ENCODE results near the gene UGT1A8. TPM values are rescaled to one million over a fixed set of nuclear protein-coding genes. Genes with fewer than 3 reads are reported as not detected.

UGT1A8 gene
- total and polyA plus RNA-seq, 2 donors (not counting 3 experiments of a cell fraction or from before 2014, with no cell fraction given), result not detected

GRCh38 chr2:233821196-233821595, 203.8 kb downstream of the UGT1A8 start:
- H3K9me3 ChIP-seq (replicated peaks; ENCODE audit: control insufficient read depth, insufficient read depth, low read length), result no peaks in the 10 kb centered on the region
- dilution Hi-C loops (cut with MboI; ENCODE audit: extremely low pct_ligation_motif_present, low sequenced_read_pairs) (no loop called here), intact Hi-C loops (cut with micrococcal nuclease) (no loop called here)
- CTCF ChIA-PET, result no interaction called here
- H3K79me2 ChIP-seq (ENCODE audit: control insufficient read depth, insufficient read depth, low read length), result no peaks in the 10 kb centered on the region
- FAIRE-seq (no peak), DNase-seq (ENCODE audit: low read depth, low spot score) (no peak)
- no peak overlapping the region for H3K9ac ChIP-seq (replicated peaks; ENCODE audit: extremely low read depth, insufficient read depth, low read length)
- H3K27ac ChIP-seq (ENCODE audit: insufficient read depth, low read depth, low read length), result no peak overlapping the region
- H3K9me1 ChIP-seq (replicated peaks; ENCODE audit: control insufficient read depth, extremely low read depth, insufficient read depth, low read length), result no peaks in the 10 kb centered on the region
- POLR2A ChIA-PET, result no interaction called here
- H3K36me3 ChIP-seq (ENCODE audit: control insufficient read depth in 2 of 2, extremely low read depth in 1 of 2, insufficient read depth in 2 of 2, low read length in 2 of 2), result no peaks in the 10 kb centered on the region
- H3K4me1 ChIP-seq (ENCODE audit: control insufficient read depth, extremely low read depth, insufficient read depth, low read length), result no peaks in the 10 kb centered on the region
- TF ChIP-seq GATA2 (IDR thresholded peaks at IDR 0.05; ENCODE audit: insufficient read depth, insufficient read length, low read depth, low read length) (no peak), MYC (IDR thresholded peaks at IDR 0.05; ENCODE audit: low read depth, low read length) (no peak)
- no peaks in the 10 kb centered on the region for H4K20me1 ChIP-seq (replicated peaks; ENCODE audit: control insufficient read depth, extremely low read depth, insufficient read depth, low read length)
- no peaks in the 10 kb centered on the region for H3K27me3 ChIP-seq (ENCODE audit: control insufficient read depth in 2 of 2, insufficient read depth in 2 of 2, low read length in 2 of 2)
- H2AFZ ChIP-seq (ENCODE audit: low read depth, low read length), result no peak overlapping the region
- BruUV-seq (replicated peaks), result no TSS peak
- no peak overlapping the region for H3K4me3 ChIP-seq (replicated peaks in 1 of 3; ENCODE audit: insufficient read depth in 1 of 3, low read depth in 1 of 3, low read length in 3 of 3)
- H3K4me2 ChIP-seq (ENCODE audit: insufficient read depth, low read length), result no peak overlapping the region

DNA sequence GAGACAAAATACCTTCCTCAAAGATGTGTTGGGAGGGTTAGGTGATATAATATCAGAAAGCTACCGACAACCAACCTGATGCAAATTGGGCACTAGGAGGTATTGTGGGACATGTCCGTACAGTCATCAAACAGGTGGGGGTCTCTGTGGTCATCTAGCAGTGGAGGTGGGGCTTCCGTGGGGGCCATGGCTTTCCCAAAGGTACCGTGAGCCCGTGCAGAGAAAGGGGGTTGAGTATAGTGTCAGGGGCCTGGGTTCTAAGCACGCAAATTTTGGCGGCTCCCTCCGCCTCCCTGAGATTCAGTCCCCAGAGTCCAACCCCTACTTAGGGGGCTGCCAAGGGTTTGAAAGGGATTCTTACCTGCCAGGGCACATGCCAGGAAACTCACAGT, 204.3 kb downstream of the UGT1A8 start:
- Histone ChIP-seq H2AFZ (ENCODE audit: low read depth, low read length) (no peak overlapping the region), H3K4me1 (ENCODE audit: control insufficient read depth, extremely low read depth, insufficient read depth, low read length) (no peaks in the 10 kb centered on the region), H3K4me2 (ENCODE audit: insufficient read depth, low read length) (no peak overlapping the region), H3K9me1 (replicated peaks; ENCODE audit: control insufficient read depth, extremely low read depth, insufficient read depth, low read length) (no peaks in the 10 kb centered on the region), H3K27me3 (ENCODE audit: control insufficient read depth in 2 of 2, insufficient read depth in 2 of 2, low read length in 2 of 2) (no peaks in the 10 kb centered on the region), H3K4me3 (replicated peaks in 1 of 3; ENCODE audit: insufficient read depth in 1 of 3, low read depth in 1 of 3, low read length in 3 of 3) (no peak overlapping the region), H3K79me2 (ENCODE audit: control insufficient read depth, insufficient read depth, low read length) (no peaks in the 10 kb centered on the region), H3K36me3 (ENCODE audit: control insufficient read depth in 2 of 2, extremely low read depth in 1 of 2, insufficient read depth in 2 of 2, low read length in 2 of 2) (no peaks in the 10 kb centered on the region), H3K9me3 (replicated peaks; ENCODE audit: control insufficient read depth, insufficient read depth, low read length) (no peaks in the 10 kb centered on the region), H3K9ac (replicated peaks; ENCODE audit: extremely low read depth, insufficient read depth, low read length) (no peak overlapping the region), H4K20me1 (replicated peaks; ENCODE audit: control insufficient read depth, extremely low read depth, insufficient read depth, low read length) (no peaks in the 10 kb centered on the region), H3K27ac (ENCODE audit: insufficient read depth, low read depth, low read length) (no peak overlapping the region)
- DNase-seq (ENCODE audit: low read depth, low spot score) (no peak), FAIRE-seq (no peak)
- dilution Hi-C loops (cut with MboI; ENCODE audit: extremely low pct_ligation_motif_present, low sequenced_read_pairs) (no loop called here), intact Hi-C loops (cut with micrococcal nuclease) (no loop called here)
- CTCF ChIA-PET, result no interaction called here
- TF ChIP-seq GATA2 (IDR thresholded peaks at IDR 0.05; ENCODE audit: insufficient read depth, insufficient read length, low read depth, low read length) (no peak), POLR2AphosphoS5 (IDR thresholded peaks at IDR 0.05; ENCODE audit: insufficient read depth, low read depth, low read length) (no peak)
- POLR2A ChIA-PET, result no interaction called here
- no TSS peak for BruUV-seq (replicated peaks)

Data from endothelial cell of umbilical vein (primary cell).